GM10248 (cell line): ENCODE data around the gene ARID5B.

Source experiments
- CTCF ChIA-PET: fragments of 300-600 bp; sonication (Branson Sonifier 250); formaldehyde crosslinking; extraction: SDS; loops from one replicate; lab custom pipeline; 2021; ENCODE audit warnings: antibody characterized with exemption; lab: Yijun Ruan, JAX
- POLR2A ChIA-PET: fragments of 350-650 bp; sonication (Branson Sonifier 250); formaldehyde crosslinking; extraction: SDS; loops from one replicate; lab custom pipeline; 2020; ENCODE audit warnings: antibody characterized with exemption; lab: Yijun Ruan, JAX
- DNase-seq: peaks from one replicate; pipeline ENCODE4 v3.0.0; 2012; ENCODE audit errors: extremely low spot score
- CTCF ChIP-seq: IDR thresholded peaks from 2 replicates; pipeline ENCODE4 v1.5.1; 2012; ENCODE audit warnings: mild to moderate bottlenecking, low read depth; ENCODE audit errors: extremely low read depth, missing control alignments, control extremely low read depth

The ARID5B gene

GRCh38 chr10:61987951-61988379, 86.5 kb downstream of the ARID5B start:
- ChIA-PET CTCF (interaction anchor here (1.0 to 2.4 kb wide), 7 partner anchors 9 to 91 kb away, joined by 3 to 12 read pairs (median 3); no protein-coding TSS in a partner anchor), POLR2A (interaction anchor here (0.8 to 1.4 kb wide), 2 partner anchors 13 to 121 kb away, joined by 3 to 5 read pairs; no protein-coding TSS in a partner anchor)
- DNase-seq: peak; percentile 75
- no peak for TF ChIP-seq CTCF

GRCh38 chr10:61989995-61990760, 88.7 kb downstream of the ARID5B start:
- DNase-seq: no peak
- CTCF ChIA-PET: interaction anchor here (1.0 to 1.4 kb wide), 3 partner anchors 44 to 254 kb away, joined by 3 read pairs; no protein-coding TSS in a partner anchor
- no peak for TF ChIP-seq CTCF
- POLR2A ChIA-PET: no interaction called here

GRCh38 chr10:61990761-61991135, 89.2 kb downstream of the ARID5B start:
- TF ChIP-seq CTCF: no peak
- no peak for DNase-seq
- ChIA-PET POLR2A (no interaction called here), CTCF (interaction anchor here (1.4 kb wide), 1 partner anchor 254 kb away, joined by 3 read pairs; no protein-coding TSS in a partner anchor)

- ChIA-PET CTCF (interaction anchor here (1.4 kb wide), 1 partner anchor 94 kb away, joined by 3 read pairs; no protein-coding TSS in a partner anchor), POLR2A (no interaction called here)
- no peak for DNase-seq
- no peak for TF ChIP-seq CTCF
Measured at GRCh38 chr10:61991166-61991565, 89.7 kb downstream of the ARID5B start.

GRCh38 chr10:61992059-61992460, 90.6 kb downstream of the ARID5B start:
- DNase-seq: no peak
- ChIA-PET CTCF (interaction anchor here (0.6 to 1.8 kb wide), 6 partner anchors 12 to 94 kb away, joined by 3 to 4 read pairs (median 3); no protein-coding TSS in a partner anchor), POLR2A (no interaction called here)
- TF ChIP-seq CTCF: no peak

- ChIA-PET POLR2A (no interaction called here), CTCF (interaction anchor here (0.6 to 1.8 kb wide), 8 partner anchors 11 to 95 kb away, joined by 3 to 4 read pairs (median 3); no protein-coding TSS in a partner anchor)
- peak; percentile 27 for DNase-seq
- TF ChIP-seq CTCF: no peak
Measured at GRCh38 chr10:61992671-61993668, 91.5 kb downstream of the ARID5B start.
